ENCODE data around the gene NMT2. TPM values are rescaled to one million over a fixed set of nuclear protein-coding genes. Genes with fewer than 3 reads are reported as not detected.

The NMT2 gene
- total and polyA plus RNA-seq, 12 donors: 3.4 to 31.4 (median 7.3) TPM

- intact Hi-C loops (cut with DNase I): no loop called here
- no peaks in the 10 kb centered on the region for H3K27me3 ChIP-seq
- 44 to 54% (median 47%) methylated on average over 14 to 16 of the region's 16 CpGs for whole genome bisulfite sequencing, 4 donors
- H3K4me3 ChIP-seq: no peak overlapping the region
- peaks cover 6 to 27% of the 10 kb centered on the region in 2 donors for H3K4me1 ChIP-seq (replicated peaks in 1 of 2)
- no peaks in the 10 kb centered on the region for H3K9me3 ChIP-seq (replicated peaks in 1 of 3)
- H3K27ac ChIP-seq: peak overlapping the region in 1 of 5 donors; percentile 57
- no peak for TF ChIP-seq POLR2A (IDR thresholded peaks at IDR 0.05)
- TF ChIP-seq CTCF (IDR thresholded peaks at IDR 0.05): no peak
- no peaks in the 10 kb centered on the region for H3K36me3 ChIP-seq (replicated peaks in 1 of 2)
- peak in 4 of 7 donors; percentile 6 to 60 (median 25) for DNase-seq
Observed at GRCh38 chr10:15169555-15170401, 1.3 kb upstream of the NMT2 start.

- peak overlapping the region in 1 of 5 donors; percentile 57 for H3K27ac ChIP-seq
- peak; percentile 96 to 99 (median 98) for DNase-seq
- H3K27me3 ChIP-seq: no peaks in the 10 kb centered on the region
- intact Hi-C loops (cut with DNase I): no loop called here
- WGBS, 4 donors: 15 to 64% (median 40%) methylated on average over 8 to 37 of the region's 44 CpGs
- no peaks in the 10 kb centered on the region for H3K36me3 ChIP-seq (replicated peaks in 1 of 2)
- TF ChIP-seq POLR2A (IDR thresholded peaks at IDR 0.05) (peak in 1 of 2 donors; percentile 12), CTCF (IDR thresholded peaks at IDR 0.05) (no peak)
- H3K4me3 ChIP-seq: peak overlapping the region in 1 of 4 donors; percentile 24
- H3K4me1 ChIP-seq (replicated peaks in 1 of 2): peaks cover 6 to 27% of the 10 kb centered on the region in 2 donors
- H3K9me3 ChIP-seq (replicated peaks in 1 of 3): no peaks in the 10 kb centered on the region
Observed at GRCh38 chr10:15168786-15169554, 477 bp upstream of the NMT2 start.

- intact Hi-C loops (cut with DNase I): no loop called here
- 2 to 11% (median 4%) methylated on average over 9 to 54 of the region's 54 CpGs for WGBS, 4 donors
Observed at GRCh38 chr10:15167411-15168290, 842 bp downstream of the NMT2 start.

More at GRCh38 chr10:15167411-15168290, 842 bp downstream of the NMT2 start:
- no peaks in the 10 kb centered on the region for H3K36me3 ChIP-seq (replicated peaks in 1 of 2)
- peaks cover 6 to 27% of the 10 kb centered on the region in 2 donors for H3K4me1 ChIP-seq (replicated peaks in 1 of 2)
- TF ChIP-seq CTCF (IDR thresholded peaks at IDR 0.05): peak in 5 of 6 experiments; percentile 7 to 50 (median 40)
- no peak for TF ChIP-seq POLR2A (IDR thresholded peaks at IDR 0.05)
- DNase-seq: peak; percentile 35 to 63 (median 47)
- H3K27ac ChIP-seq: peak overlapping the region in 4 of 5 donors; percentile 61 to 88 (median 82)
- H3K4me3 ChIP-seq: peak overlapping the region in 3 of 4 donors; percentile 71 to 82 (median 72)
- H3K9me3 ChIP-seq (replicated peaks in 1 of 3): no peaks in the 10 kb centered on the region
- no peaks in the 10 kb centered on the region for H3K27me3 ChIP-seq
